Neural progenitor cell (in vitro differentiated cells): ENCODE measurements around the gene FAM83F. TPM values are rescaled to one million over a fixed set of nuclear protein-coding genes. Genes with fewer than 3 reads are reported as not detected.

Experiments
- DNase-seq: peaks from one replicate; pipeline ENCODE4 v3.0.0-alpha.2; 2016; ENCODE audit warnings: low spot score
- H2AFZ ChIP-seq: fragments of 200-600 bp; sonication (generic); replicated peaks from 2 replicates; pipeline ENCODE4 v1.6.1; 2016; ENCODE audit warnings: antibody characterized with exemption
- H3F3A ChIP-seq: fragments of 200-600 bp; sonication (generic); 2 replicates; pipeline ENCODE4 v1.6.1; 2016; ENCODE audit warnings: antibody characterized with exemption, low read depth
- H3K27ac ChIP-seq: fragments of 200-600 bp; sonication (generic); 2 replicates; pipeline ENCODE4 v1.5.1; 2016; ENCODE audit warnings: mild to moderate bottlenecking
- H3K27me3 ChIP-seq: fragments of 200-600 bp; sonication (generic); 2 replicates; pipeline ENCODE4 v1.6.1; 2016; ENCODE audit warnings: mild to moderate bottlenecking, moderate library complexity
- H3K36me3 ChIP-seq: fragments of 200-600 bp; sonication (generic); 2 replicates; pipeline ENCODE4 v1.5.1; 2016
- H3K4me1 ChIP-seq: fragments of 200-600 bp; sonication (generic); 2 replicates; pipeline ENCODE4 v1.6.1; 2016; ENCODE audit warnings: mixed run types
- H3K4me2 ChIP-seq: fragments of 200-600 bp; sonication (generic); 2 replicates; pipeline ENCODE4 v1.6.1; 2016
- H3K4me3 ChIP-seq: fragments of 200-600 bp; sonication (generic); 2 replicates; pipeline ENCODE4 v1.5.1; 2016
- H3K79me2 ChIP-seq: fragments of 200-600 bp; sonication (generic); 2 replicates; pipeline ENCODE4 v1.6.1; 2016; ENCODE audit warnings: low read depth
- H3K9ac ChIP-seq: fragments of 200-600 bp; sonication (generic); 2 replicates; pipeline ENCODE4 v1.6.1; 2016
- H3K9me3 ChIP-seq: fragments of 200-600 bp; sonication (generic); 2 replicates; pipeline ENCODE4 v1.5.1; 2016; ENCODE audit warnings: low read depth
- H4K20me1 ChIP-seq: fragments of 200-600 bp; sonication (generic); 2 replicates; pipeline ENCODE4 v1.6.1; 2016; ENCODE audit warnings: low read depth
- H3K27ac Mint-ChIP-seq: 3 replicates; pipeline ENCODE4 v1.8.0; 2021; ENCODE audit warnings: mixed read lengths
- H3K27me3 Mint-ChIP-seq: 2 replicates; pipeline ENCODE4 v1.8.0; 2022; ENCODE audit warnings: low read depth, mild to moderate bottlenecking, inconsistent platforms, moderate library complexity, mixed read lengths; ENCODE audit not compliant: insufficient read depth
- H3K36me3 Mint-ChIP-seq: 3 replicates; pipeline ENCODE4 v1.8.0; 2021; ENCODE audit warnings: mixed read lengths
- H3K4me1 Mint-ChIP-seq: 3 replicates; pipeline ENCODE4 v1.8.0; 2021; ENCODE audit warnings: mixed read lengths
- H3K4me3 Mint-ChIP-seq: 3 replicates; pipeline ENCODE4 v1.8.0; 2021; ENCODE audit warnings: mild to moderate bottlenecking, moderate library complexity, mixed read lengths
- H3K9me3 Mint-ChIP-seq: 3 replicates; pipeline ENCODE4 v1.8.0; 2020; ENCODE audit warnings: mixed read lengths
- EZH2 ChIP-seq: fragments of 200-600 bp; sonication (generic); IDR thresholded peaks from 2 replicates; pipeline ENCODE4 v1.6.1; 2017; ENCODE audit warnings: antibody characterized with exemption, mild to moderate bottlenecking, moderate library complexity
- EZH2phosphoT487 ChIP-seq: fragments of 200-600 bp; sonication (generic); IDR thresholded peaks from 2 replicates; pipeline ENCODE4 v1.6.1; 2017; ENCODE audit warnings: antibody characterized with exemption
- total RNA-seq: library from RNA; depleted of rRNA; stranded (reverse); fragments of >200 nt; gene quantifications from 2 replicates; pipeline ENCODE4 v1.2.3, GENCODE V29; 2015; ENCODE audit warnings: low replicate concordance
- TF ChIP-seq, protein P1 (sequence below): fragments of 200-600 bp; sonication (generic); IDR thresholded peaks from 2 replicates; pipeline ENCODE4 v1.5.1; 2017; ENCODE audit warnings: antibody characterized with exemption, mild to moderate bottlenecking

FAM83F gene
- total RNA-seq, 1 donor from 2014 or later, result 0.09 TPM

DNA sequence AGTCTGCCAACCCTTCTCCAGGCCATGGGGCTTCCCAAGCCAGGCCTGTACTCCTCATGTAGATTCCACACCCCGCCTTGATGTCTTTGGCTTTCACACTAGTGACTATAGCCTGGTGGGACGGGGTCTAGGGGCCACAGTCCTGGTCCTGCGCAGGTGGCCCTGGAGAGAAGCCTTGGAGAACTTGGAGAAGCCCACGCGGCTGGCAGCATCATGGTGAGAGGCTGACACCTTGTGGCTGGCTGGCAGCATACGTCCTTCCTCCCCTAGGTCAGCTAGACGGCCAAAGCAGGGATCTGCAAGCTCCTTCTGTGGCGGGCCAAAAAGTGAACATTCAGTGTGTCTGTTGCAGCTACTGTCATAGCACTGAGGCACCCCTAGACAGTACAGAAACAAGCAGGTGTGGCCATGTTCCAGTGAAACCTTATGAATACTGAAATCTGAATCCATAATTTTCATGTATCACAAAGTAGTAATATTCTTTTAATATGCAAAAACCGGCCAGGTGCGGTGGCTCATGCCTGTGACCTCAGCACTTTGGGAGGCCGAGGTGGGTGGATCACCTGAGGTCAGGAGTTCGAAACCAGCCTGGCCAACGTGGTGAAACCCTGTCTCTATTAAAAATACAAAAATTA lies 42.0 kb downstream of the FAM83F start:
- Histone ChIP-seq H3K4me3 (no peak overlapping the region), H3K36me3 (no peaks in the 10 kb centered on the region), H3K9ac (no peak overlapping the region), H3F3A (no peaks in the 10 kb centered on the region), H3K27me3 (peaks cover 50% of the 10 kb centered on the region), H2AFZ (no peak overlapping the region), H3K27ac (no peak overlapping the region), H3K9me3 (no peaks in the 10 kb centered on the region), H3K4me1 (no peaks in the 10 kb centered on the region), H4K20me1 (no peaks in the 10 kb centered on the region), H3K4me2 (no peak overlapping the region), H3K79me2 (no peaks in the 10 kb centered on the region)
- H3K4me1 Mint-ChIP-seq, result peaks cover 4% of the 10 kb centered on the region
- no peaks in the 10 kb centered on the region for H3K9me3 Mint-ChIP-seq
- no peak overlapping the region for H3K4me3 Mint-ChIP-seq
- peak; percentile 88 for DNase-seq
- TF ChIP-seq, protein P1, sequence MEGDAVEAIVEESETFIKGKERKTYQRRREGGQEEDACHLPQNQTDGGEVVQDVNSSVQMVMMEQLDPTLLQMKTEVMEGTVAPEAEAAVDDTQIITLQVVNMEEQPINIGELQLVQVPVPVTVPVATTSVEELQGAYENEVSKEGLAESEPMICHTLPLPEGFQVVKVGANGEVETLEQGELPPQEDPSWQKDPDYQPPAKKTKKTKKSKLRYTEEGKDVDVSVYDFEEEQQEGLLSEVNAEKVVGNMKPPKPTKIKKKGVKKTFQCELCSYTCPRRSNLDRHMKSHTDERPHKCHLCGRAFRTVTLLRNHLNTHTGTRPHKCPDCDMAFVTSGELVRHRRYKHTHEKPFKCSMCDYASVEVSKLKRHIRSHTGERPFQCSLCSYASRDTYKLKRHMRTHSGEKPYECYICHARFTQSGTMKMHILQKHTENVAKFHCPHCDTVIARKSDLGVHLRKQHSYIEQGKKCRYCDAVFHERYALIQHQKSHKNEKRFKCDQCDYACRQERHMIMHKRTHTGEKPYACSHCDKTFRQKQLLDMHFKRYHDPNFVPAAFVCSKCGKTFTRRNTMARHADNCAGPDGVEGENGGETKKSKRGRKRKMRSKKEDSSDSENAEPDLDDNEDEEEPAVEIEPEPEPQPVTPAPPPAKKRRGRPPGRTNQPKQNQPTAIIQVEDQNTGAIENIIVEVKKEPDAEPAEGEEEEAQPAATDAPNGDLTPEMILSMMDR, result peak; percentile 90
- TF ChIP-seq EZH2, result no peak
- no peaks in the 10 kb centered on the region for H3K36me3 Mint-ChIP-seq
- peaks cover 8% of the 10 kb centered on the region for H3K27me3 Mint-ChIP-seq
- H3K27ac Mint-ChIP-seq, result no peak overlapping the region

DNA sequence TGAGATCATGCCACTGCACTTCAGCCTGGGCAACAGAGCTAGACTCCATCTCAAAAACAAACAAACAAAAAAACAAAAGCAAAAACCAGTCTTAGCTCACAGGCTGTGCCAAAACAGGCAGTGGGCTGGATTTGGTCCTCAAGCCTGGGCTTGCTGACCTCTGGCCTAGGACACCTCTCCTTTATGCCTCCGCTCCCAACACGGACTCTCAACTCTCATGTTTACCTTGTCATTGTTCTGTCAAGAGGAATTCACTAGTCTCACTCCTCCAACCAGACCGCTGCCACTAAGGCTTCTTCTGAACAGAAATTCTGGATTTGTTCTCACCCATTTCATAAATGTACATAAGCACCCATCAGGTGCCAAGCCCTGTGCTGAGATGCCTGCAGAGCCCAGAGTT lies 42.6 kb downstream of the FAM83F start:
- Histone ChIP-seq H3K79me2 (no peaks in the 10 kb centered on the region), H3K27ac (no peak overlapping the region), H4K20me1 (no peaks in the 10 kb centered on the region), H3K36me3 (no peaks in the 10 kb centered on the region), H2AFZ (no peak overlapping the region), H3K4me3 (no peak overlapping the region), H3K9me3 (no peaks in the 10 kb centered on the region), H3F3A (no peaks in the 10 kb centered on the region), H3K4me1 (no peaks in the 10 kb centered on the region), H3K9ac (no peak overlapping the region), H3K4me2 (no peak overlapping the region), H3K27me3 (peaks cover 56% of the 10 kb centered on the region)
- Mint-ChIP-seq H3K36me3 (no peaks in the 10 kb centered on the region), H3K4me1 (peaks cover 4% of the 10 kb centered on the region), H3K27ac (no peak overlapping the region), H3K27me3 (peaks cover 8% of the 10 kb centered on the region), H3K9me3 (no peaks in the 10 kb centered on the region), H3K4me3 (no peak overlapping the region)
- TF ChIP-seq, protein P1, result no peak
- TF ChIP-seq EZH2, result no peak
- no peak for TF ChIP-seq EZH2phosphoT487
- no peak for DNase-seq

DNA sequence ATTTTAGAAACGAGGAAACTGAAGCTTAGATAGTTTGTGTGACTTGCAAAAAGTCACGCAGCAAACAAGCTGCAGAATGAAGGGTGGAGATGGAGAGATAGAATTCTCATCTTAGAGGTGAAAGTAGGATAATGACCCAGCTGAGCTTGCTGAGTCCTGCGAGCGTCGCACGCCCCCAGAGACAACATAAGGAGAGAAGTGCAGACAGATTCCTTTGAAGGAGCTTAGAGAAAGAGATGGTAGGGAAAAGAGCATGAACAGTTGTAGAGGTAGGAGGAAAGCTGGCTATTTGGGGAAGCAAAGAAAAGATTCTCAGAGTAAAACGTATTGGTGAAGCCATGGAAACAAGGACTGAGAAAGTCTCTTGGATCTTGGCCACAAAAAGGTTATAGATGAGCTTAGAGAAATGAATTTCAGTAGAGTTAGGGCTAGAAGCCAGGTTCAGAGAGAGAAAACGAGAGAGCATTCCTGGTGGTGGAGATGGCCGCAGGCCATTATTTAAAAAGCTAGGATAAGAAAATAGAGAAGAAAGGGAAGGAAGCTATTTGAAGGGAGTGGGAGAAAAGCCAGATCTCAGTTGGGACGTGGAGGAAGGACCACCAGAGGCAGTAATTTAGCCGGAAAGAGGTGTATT lies 44.8 kb downstream of the FAM83F start:
- peaks cover 9% of the 10 kb centered on the region for H3K4me1 Mint-ChIP-seq
- H4K20me1 ChIP-seq, result no peaks in the 10 kb centered on the region
- no peaks in the 10 kb centered on the region for H3K9me3 Mint-ChIP-seq
- no peak overlapping the region for H2AFZ ChIP-seq
- peaks cover 63% of the 10 kb centered on the region for H3K27me3 ChIP-seq
- no peak overlapping the region for H3K27ac ChIP-seq
- H3K27me3 Mint-ChIP-seq, result peaks cover 8% of the 10 kb centered on the region
- DNase-seq, result no peak
- H3K4me2 ChIP-seq, result no peak overlapping the region
- no peak overlapping the region for H3K27ac Mint-ChIP-seq
- H3K9ac ChIP-seq, result no peak overlapping the region
- no peaks in the 10 kb centered on the region for H3K4me1 ChIP-seq
- no peak for TF ChIP-seq EZH2
- TF ChIP-seq, protein P1, result no peak
- TF ChIP-seq EZH2phosphoT487, result no peak
- H3K4me3 Mint-ChIP-seq, result no peak overlapping the region
- H3K36me3 ChIP-seq, result no peaks in the 10 kb centered on the region
- H3F3A ChIP-seq, result peaks cover under 1% of the 10 kb centered on the region
- H3K9me3 ChIP-seq, result no peaks in the 10 kb centered on the region
- no peaks in the 10 kb centered on the region for H3K36me3 Mint-ChIP-seq
- H3K79me2 ChIP-seq, result no peaks in the 10 kb centered on the region
- no peak overlapping the region for H3K4me3 ChIP-seq
